ENCODE data around the gene GBF1. TPM values are rescaled to one million over a fixed set of nuclear protein-coding genes. Genes with fewer than 3 reads are reported as not detected.

The GBF1 gene
- total and polyA plus RNA-seq, 10 of the 15 experiments (the other 5 are each of a cell fraction or from before 2014, with no cell fraction given): 0.82 to 42.0 (median 21.8) TPM

DNA sequence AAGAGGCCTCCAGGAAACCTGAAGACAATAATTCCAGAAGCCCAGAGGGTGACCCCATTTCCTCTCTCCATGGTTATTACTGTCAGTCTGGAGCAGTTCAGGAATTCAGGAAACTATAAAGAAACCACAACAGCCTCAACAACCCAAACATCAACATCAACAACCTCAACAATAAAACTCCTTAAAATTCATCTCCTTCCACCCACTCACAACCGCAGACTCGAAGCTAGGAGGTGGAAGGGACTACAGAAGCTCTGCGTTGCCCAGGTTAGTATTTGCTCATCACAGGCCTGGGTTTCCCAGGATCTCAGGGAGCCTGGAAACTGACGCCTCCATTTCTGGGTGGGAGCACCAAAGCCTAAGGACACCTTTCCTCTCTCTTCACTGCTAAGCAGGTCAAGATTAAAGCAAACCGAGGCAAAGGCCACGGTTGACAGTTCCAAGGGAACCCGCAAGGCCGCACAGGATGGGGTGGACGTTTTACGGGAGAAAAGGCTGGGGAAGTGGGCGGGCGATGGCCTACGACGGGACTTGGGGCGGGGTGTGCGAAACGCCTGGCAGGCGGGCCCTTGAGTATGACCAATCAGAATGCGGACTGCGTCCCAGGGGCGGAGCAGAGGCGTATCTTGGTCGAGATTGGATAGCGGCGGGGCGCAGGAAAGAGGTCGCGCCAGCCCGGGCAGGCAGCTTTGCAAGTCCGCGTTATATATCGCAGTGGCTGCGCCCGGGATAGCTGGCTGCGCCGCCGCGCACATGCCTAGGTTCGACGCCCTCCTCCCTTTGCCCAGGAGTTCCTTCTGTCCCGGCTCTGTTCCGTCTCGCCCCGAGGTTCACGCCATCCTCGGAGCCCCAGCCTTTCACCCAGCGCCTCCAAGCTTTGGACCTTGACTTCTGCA is 19.4 kb upstream of the GBF1 start, which contains the start of gene ELOVL3:
Gene ELOVL3 (plus strand): TSS at position 654 of the 896 bp plus-strand sequence. CDS start 250 bp downstream, outside the sequence.
- H2AFZ ChIP-seq (ENCODE audit: control insufficient read depth, low read depth, low read length): peak within 1 kb of the TSS; percentile 90
- intact Hi-C loops (cut with micrococcal nuclease; ENCODE audit: unreplicated experiment) (loop anchor here (5.0 kb wide), 1 partner anchor 251 kb away; no protein-coding TSS in a partner anchor), in situ Hi-C loops (cut with MboI) (loop anchor here (5.0 kb wide), 2 partner anchors 126 to 181 kb away; no protein-coding TSS in a partner anchor)
- SMC1A ChIA-PET (ENCODE audit: uncharacterized antibody, unreplicated experiment): interaction anchor here (1.3 to 12.2 kb wide), 4 partner anchors 57 to 168 kb away, joined by 3 to 231 read pairs (median 8); no protein-coding TSS in a partner anchor
- CTCF ChIA-PET: interaction anchor here (1.0 to 15.4 kb wide), 9 partner anchors 9 to 254 kb away, joined by 3 to 632 read pairs (median 3); no protein-coding TSS in a partner anchor
- peak; percentile 53 for DNase-seq (ENCODE audit: low read depth, low spot score)
- RAD21 ChIA-PET (ENCODE audit: unreplicated experiment): interaction anchor here (1.4 to 13.1 kb wide), 3 partner anchors 14 to 128 kb away, joined by 5 to 256 read pairs (median 18); no protein-coding TSS in a partner anchor
- ATAC-seq: peak; percentile 86
- H3K36me3 ChIP-seq (ENCODE audit: control insufficient read depth in 2 of 2, insufficient read depth in 2 of 2, low read length in 1 of 2): no peaks in the 10 kb centered on the region
- TF ChIP-seq KLF5 (IDR thresholded peaks at IDR 0.05; ENCODE audit: partially characterized antibody) (no peak), EGR1 (IDR thresholded peaks at IDR 0.05; ENCODE audit: borderline replicate concordance in 1 of 2, low read depth in 2 of 2, low read length in 2 of 2) (peak in 1 of 2 experiments; percentile 11; a peak in 1 of 3 replicates), CHD2 (IDR thresholded peaks at IDR 0.05; ENCODE audit: borderline replicate concordance, low read depth, low read length) (0 out of 2 replicates have a peak, but pooled peaks have one; percentile 19), EP300 (IDR thresholded peaks at IDR 0.05; ENCODE audit: borderline replicate concordance in 1 of 2, control insufficient read depth in 1 of 2, low read depth in 2 of 2, low read length in 2 of 2) (no peak), NFYB (IDR thresholded peaks at IDR 0.05; ENCODE audit: insufficient read depth, low read depth, low read length) (peak; percentile 76), SP1 (IDR thresholded peaks at IDR 0.05; ENCODE audit: low read depth, low read length) (peak; percentile 69)
- TF ChIP-seq, protein P1, sequence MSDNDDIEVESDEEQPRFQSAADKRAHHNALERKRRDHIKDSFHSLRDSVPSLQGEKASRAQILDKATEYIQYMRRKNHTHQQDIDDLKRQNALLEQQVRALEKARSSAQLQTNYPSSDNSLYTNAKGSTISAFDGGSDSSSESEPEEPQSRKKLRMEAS (IDR thresholded peaks at IDR 0.05; ENCODE audit: low read depth, low read length): peak; percentile 64; the same call in 1 of the 2 replicates
- TF ChIP-seq, protein P2, sequence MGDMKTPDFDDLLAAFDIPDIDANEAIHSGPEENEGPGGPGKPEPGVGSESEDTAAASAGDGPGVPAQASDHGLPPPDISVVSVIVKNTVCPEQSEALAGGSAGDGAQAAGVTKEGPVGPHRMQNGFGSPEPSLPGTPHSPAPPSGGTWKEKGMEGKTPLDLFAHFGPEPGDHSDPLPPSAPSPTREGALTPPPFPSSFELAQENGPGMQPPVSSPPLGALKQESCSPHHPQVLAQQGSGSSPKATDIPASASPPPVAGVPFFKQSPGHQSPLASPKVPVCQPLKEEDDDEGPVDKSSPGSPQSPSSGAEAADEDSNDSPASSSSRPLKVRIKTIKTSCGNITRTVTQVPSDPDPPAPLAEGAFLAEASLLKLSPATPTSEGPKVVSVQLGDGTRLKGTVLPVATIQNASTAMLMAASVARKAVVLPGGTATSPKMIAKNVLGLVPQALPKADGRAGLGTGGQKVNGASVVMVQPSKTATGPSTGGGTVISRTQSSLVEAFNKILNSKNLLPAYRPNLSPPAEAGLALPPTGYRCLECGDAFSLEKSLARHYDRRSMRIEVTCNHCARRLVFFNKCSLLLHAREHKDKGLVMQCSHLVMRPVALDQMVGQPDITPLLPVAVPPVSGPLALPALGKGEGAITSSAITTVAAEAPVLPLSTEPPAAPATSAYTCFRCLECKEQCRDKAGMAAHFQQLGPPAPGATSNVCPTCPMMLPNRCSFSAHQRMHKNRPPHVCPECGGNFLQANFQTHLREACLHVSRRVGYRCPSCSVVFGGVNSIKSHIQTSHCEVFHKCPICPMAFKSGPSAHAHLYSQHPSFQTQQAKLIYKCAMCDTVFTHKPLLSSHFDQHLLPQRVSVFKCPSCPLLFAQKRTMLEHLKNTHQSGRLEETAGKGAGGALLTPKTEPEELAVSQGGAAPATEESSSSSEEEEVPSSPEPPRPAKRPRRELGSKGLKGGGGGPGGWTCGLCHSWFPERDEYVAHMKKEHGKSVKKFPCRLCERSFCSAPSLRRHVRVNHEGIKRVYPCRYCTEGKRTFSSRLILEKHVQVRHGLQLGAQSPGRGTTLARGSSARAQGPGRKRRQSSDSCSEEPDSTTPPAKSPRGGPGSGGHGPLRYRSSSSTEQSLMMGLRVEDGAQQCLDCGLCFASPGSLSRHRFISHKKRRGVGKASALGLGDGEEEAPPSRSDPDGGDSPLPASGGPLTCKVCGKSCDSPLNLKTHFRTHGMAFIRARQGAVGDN (IDR thresholded peaks at IDR 0.05): no peak
- TF ChIP-seq, protein P3, sequence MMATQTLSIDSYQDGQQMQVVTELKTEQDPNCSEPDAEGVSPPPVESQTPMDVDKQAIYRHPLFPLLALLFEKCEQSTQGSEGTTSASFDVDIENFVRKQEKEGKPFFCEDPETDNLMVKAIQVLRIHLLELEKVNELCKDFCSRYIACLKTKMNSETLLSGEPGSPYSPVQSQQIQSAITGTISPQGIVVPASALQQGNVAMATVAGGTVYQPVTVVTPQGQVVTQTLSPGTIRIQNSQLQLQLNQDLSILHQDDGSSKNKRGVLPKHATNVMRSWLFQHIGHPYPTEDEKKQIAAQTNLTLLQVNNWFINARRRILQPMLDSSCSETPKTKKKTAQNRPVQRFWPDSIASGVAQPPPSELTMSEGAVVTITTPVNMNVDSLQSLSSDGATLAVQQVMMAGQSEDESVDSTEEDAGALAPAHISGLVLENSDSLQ (IDR thresholded peaks at IDR 0.05): 0 out of 2 replicates have a peak, but pooled peaks have one; percentile 5
- peaks cover 11% of the 10 kb centered on the region for H3K4me1 ChIP-seq (ENCODE audit: control insufficient read depth, insufficient read depth, low read length)
- H3K9ac ChIP-seq (ENCODE audit: control insufficient read depth, insufficient read depth, low read length): no peak within 1 kb of the TSS
- H3K27me3 ChIP-seq (replicated peaks in 1 of 2; ENCODE audit: control insufficient read depth in 2 of 2, insufficient read depth in 2 of 2, low read length in 1 of 2): peaks cover 5 to 7% of the 10 kb centered on the region in 2 experiments
- no TSS peak for BruUV-seq (replicated peaks)
- no peak within 1 kb of the TSS for H3K27ac ChIP-seq (ENCODE audit: control insufficient read depth, insufficient read depth)
- POLR2A ChIA-PET: no interaction called here
- FAIRE-seq: peak; percentile 96
- no peaks in the 10 kb centered on the region for H4K20me1 ChIP-seq (ENCODE audit: control insufficient read depth, insufficient read depth)
- H3K79me2 ChIP-seq (ENCODE audit: control insufficient read depth, insufficient read depth, low read length): no peaks in the 10 kb centered on the region
- H3K4me3 ChIP-seq: peak within 1 kb of the TSS; percentile 54; the same call in 1 of the 2 replicates
- no peaks in the 10 kb centered on the region for H3K9me3 ChIP-seq (replicated peaks; ENCODE audit: control insufficient read depth, insufficient read depth, low read length)
- peak within 1 kb of the TSS; percentile 93 for H3K4me2 ChIP-seq (ENCODE audit: control insufficient read depth, insufficient read depth)
- WGBS (ENCODE audit: insufficient coverage, insufficient replicate concordance, low lambda C conversion rate, missing lambda C conversion rate): 5% methylated on average over 47 of the region's 47 CpGs

Measured in GM12878 (cell line).